ENCODE data around the gene SAP130.

The SAP130 gene

DNA sequence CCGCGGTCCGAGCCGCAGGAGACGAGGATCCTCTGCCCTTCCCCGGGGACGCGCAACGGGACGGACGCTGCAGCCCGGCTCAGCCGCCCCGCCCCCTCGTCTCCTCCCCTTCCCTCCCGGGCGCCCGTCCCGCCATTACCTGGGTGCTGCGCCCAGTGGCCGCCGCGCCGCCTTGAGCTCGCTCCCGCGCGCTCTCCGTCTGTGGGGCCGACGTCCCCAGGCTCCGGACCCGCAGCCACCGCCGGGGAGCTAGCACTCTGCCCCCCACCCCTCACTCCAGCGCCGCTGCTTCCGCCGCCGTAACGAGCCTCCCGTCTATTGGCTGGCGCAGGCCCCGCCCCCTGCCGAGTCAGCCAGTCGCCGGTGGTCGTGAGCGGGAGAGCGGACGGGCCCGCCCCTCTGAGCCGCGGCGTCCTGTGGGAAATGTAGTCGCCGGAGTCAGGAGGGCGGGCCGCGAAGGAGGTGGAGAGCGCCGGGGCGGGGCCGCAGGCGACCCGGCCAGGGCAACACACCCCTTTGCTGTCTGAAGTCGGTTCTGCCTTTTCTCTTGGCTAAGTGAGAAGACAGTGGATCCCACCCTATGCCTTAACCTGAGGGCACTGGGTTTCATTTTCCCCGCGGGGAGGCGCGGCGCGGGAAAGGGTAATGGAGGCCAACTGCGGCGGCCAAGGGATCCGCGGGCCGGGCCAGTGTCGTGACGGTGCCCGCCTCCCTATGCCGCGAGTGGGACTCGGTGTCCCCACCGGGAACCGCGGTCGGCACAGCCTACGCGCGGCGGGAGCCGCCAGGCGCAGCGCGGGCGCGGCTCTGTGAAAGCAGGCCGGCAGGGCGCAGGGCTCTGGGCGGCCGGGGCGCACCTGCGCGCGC lies at the start of gene SAP130:
TSS of gene SAP130 (minus strand) at position 259 of the 867 bp plus-strand sequence. CDS start 1,767 bp downstream, outside the sequence.
- TF ChIP-seq, protein P1, sequence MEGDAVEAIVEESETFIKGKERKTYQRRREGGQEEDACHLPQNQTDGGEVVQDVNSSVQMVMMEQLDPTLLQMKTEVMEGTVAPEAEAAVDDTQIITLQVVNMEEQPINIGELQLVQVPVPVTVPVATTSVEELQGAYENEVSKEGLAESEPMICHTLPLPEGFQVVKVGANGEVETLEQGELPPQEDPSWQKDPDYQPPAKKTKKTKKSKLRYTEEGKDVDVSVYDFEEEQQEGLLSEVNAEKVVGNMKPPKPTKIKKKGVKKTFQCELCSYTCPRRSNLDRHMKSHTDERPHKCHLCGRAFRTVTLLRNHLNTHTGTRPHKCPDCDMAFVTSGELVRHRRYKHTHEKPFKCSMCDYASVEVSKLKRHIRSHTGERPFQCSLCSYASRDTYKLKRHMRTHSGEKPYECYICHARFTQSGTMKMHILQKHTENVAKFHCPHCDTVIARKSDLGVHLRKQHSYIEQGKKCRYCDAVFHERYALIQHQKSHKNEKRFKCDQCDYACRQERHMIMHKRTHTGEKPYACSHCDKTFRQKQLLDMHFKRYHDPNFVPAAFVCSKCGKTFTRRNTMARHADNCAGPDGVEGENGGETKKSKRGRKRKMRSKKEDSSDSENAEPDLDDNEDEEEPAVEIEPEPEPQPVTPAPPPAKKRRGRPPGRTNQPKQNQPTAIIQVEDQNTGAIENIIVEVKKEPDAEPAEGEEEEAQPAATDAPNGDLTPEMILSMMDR (IDR thresholded peaks at IDR 0.05; ENCODE audit: extremely low read depth, insufficient read depth, missing control alignments): no peak
- peak; percentile 98 for DNase-seq (ENCODE audit: low spot score)
- in situ Hi-C loops (cut with MboI; ENCODE audit: low pct_unique_long_range_greater_than_20kb, low sequenced_read_pairs, unreplicated experiment): no loop called here

DNA sequence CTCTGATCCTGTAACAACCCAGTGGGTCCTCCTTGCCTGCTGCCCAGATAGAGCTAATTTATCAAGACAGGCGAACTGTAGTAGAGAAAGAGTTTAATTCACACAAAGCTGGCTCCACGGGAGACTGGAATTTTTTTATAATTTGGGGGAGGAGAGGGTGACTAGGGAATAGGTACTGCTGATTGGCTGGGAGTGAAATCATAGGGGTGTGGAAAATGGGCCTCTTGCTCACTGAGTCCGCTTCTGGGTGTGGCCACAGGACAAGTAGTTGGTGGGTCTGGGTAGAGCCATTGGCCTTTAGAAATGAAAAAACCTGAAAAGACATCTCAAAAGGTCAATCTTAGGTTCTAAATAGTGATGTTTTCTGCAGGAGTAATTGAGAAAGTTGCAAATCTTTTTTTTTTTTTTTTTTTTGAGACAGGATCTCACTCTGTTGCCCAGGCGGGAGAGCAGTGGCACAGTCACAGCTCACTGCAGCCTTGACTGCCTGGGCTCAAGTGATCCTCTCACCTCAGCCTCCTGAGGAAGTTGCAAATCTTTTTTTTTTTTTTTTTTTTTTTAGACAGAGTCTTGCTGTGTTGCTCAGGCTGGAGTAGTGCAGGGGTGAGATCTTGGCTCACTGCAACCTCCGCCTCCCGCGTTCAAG lies 48.7 kb upstream of the SAP130 start:
- TF ChIP-seq, protein P1 (IDR thresholded peaks at IDR 0.05; ENCODE audit: extremely low read depth, insufficient read depth, missing control alignments): no peak
- DNase-seq (ENCODE audit: low spot score): no peak
- in situ Hi-C loops (cut with MboI; ENCODE audit: low pct_unique_long_range_greater_than_20kb, low sequenced_read_pairs, unreplicated experiment): no loop called here

DNA sequence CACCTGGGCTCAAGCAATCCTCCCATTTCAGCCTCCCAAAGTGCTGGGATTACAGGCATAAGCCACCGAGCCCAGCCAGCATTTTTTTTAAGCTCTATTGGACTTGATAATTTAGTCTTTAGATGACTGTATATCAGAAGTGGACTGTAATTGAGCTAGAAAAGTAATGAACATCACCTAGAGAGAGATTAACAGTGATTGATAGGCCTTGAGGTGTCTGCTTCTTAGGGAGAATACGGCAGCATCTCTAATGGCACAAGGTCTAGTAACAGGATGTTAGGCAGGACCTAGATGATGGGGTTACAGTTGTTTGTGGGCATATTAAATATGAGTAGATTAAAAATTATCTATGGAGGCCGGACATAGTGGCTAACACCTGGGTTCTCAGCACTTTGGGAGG lies 45.4 kb upstream of the SAP130 start:
- in situ Hi-C loops (cut with MboI; ENCODE audit: low pct_unique_long_range_greater_than_20kb, low sequenced_read_pairs, unreplicated experiment): no loop called here
- TF ChIP-seq, protein P1 (IDR thresholded peaks at IDR 0.05; ENCODE audit: extremely low read depth, insufficient read depth, missing control alignments): no peak
- DNase-seq (ENCODE audit: low spot score): no peak

DNA sequence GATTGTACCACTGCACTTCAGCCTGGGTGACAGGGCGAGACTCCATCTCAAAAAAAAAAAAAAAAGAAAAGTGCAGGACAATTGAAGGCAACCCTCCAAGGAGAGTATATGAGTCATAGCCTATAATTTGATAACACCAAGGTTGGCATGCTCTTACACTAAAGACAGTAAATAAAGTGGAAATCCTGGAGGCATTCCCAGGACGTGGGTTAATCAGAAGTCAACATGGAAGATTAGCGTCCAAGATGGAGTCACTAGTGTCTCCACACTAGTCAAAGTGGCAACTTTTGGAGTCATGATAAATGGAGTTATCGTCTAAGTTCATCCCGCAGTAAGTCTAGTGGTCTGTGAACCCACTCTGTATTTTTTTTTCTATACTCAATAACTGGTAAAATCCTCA lies 41.9 kb upstream of the SAP130 start:
- in situ Hi-C loops (cut with MboI; ENCODE audit: low pct_unique_long_range_greater_than_20kb, low sequenced_read_pairs, unreplicated experiment): no loop called here
- TF ChIP-seq, protein P1 (IDR thresholded peaks at IDR 0.05; ENCODE audit: extremely low read depth, insufficient read depth, missing control alignments): no peak
- DNase-seq (ENCODE audit: low spot score): no peak

DNA sequence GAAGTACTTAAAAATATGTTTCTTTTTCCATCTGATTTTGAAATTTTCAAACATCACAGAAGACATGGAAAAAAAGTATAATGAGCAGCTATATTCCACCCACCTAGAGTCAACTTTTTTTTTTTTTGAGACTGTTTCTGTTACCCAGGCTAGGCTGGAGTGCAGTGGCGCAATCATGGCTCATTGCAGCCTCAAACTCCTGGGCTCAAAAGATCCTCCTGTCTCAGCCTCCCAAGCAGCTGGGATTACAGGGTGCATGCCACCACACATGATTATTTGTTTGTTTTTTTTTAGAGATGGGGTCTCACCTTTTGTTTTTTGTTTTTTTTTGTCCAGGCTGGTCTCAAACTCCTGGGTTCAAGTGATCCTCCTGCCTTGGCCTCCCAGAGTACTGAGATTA lies 36.5 kb upstream of the SAP130 start:
- no peak for DNase-seq (ENCODE audit: low spot score)
- in situ Hi-C loops (cut with MboI; ENCODE audit: low pct_unique_long_range_greater_than_20kb, low sequenced_read_pairs, unreplicated experiment): no loop called here
- TF ChIP-seq, protein P1 (IDR thresholded peaks at IDR 0.05; ENCODE audit: extremely low read depth, insufficient read depth, missing control alignments): no peak

DNA sequence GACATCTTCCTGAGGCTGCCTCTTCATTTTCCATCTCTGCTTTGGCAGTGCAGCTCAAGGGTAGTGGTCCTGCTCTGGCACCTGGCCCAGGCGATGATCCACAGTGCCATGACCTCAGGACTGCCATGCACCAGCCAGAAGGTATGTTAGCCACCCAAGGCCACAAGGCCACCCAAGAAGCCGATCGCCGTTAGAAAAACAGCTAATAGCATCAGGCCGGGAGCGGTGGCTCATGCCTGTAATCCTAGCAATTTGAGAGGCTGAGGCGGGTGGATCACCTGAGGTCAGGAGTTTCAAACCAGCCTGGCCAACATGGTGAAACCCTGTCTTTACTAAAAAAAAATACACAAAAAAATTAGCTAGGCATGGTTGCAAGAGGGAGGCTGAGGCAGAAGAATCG lies 34.7 kb upstream of the SAP130 start:
- TF ChIP-seq, protein P1 (IDR thresholded peaks at IDR 0.05; ENCODE audit: extremely low read depth, insufficient read depth, missing control alignments): no peak
- no peak for DNase-seq (ENCODE audit: low spot score)
- in situ Hi-C loops (cut with MboI; ENCODE audit: low pct_unique_long_range_greater_than_20kb, low sequenced_read_pairs, unreplicated experiment): no loop called here
